Measurements from ENCODE around the gene ENO1.

DNA sequence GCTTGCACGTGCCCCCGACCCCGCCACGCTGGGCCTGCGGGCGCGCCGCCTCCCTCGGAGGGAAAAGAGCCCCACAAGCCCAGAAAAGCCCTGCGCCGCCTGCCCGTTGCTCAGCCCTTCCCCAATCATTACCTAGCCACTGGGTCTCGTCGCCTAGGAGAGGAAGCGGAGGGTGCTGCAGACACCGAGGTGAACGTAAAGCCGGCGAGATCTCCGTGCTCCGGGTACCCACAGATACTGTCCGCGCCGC lies at the start of gene ENO1:
- TF ChIP-seq POLR2AphosphoS5 (IDR thresholded peaks at IDR 0.05) = peak; percentile 99
- TF ChIP-seq, protein P1, sequence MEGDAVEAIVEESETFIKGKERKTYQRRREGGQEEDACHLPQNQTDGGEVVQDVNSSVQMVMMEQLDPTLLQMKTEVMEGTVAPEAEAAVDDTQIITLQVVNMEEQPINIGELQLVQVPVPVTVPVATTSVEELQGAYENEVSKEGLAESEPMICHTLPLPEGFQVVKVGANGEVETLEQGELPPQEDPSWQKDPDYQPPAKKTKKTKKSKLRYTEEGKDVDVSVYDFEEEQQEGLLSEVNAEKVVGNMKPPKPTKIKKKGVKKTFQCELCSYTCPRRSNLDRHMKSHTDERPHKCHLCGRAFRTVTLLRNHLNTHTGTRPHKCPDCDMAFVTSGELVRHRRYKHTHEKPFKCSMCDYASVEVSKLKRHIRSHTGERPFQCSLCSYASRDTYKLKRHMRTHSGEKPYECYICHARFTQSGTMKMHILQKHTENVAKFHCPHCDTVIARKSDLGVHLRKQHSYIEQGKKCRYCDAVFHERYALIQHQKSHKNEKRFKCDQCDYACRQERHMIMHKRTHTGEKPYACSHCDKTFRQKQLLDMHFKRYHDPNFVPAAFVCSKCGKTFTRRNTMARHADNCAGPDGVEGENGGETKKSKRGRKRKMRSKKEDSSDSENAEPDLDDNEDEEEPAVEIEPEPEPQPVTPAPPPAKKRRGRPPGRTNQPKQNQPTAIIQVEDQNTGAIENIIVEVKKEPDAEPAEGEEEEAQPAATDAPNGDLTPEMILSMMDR (IDR thresholded peaks at IDR 0.05) = no peak
